ENCODE results near the gene RPH3AL.
"Not testable (repeated sequence)": the region's sequence is repeated elsewhere in the genome, so short reads cannot be mapped to it uniquely, and the experiment has no call there.

RPH3AL gene

GRCh38 chr17:260944-261343 is 91.7 kb downstream of the RPH3AL start:
- no peak for DNase-seq (ENCODE audit: low read depth)

- DNase-seq (ENCODE audit: low read depth): no peak
Observed at GRCh38 chr17:260031-260791, 92.4 kb downstream of the RPH3AL start.

DNA sequence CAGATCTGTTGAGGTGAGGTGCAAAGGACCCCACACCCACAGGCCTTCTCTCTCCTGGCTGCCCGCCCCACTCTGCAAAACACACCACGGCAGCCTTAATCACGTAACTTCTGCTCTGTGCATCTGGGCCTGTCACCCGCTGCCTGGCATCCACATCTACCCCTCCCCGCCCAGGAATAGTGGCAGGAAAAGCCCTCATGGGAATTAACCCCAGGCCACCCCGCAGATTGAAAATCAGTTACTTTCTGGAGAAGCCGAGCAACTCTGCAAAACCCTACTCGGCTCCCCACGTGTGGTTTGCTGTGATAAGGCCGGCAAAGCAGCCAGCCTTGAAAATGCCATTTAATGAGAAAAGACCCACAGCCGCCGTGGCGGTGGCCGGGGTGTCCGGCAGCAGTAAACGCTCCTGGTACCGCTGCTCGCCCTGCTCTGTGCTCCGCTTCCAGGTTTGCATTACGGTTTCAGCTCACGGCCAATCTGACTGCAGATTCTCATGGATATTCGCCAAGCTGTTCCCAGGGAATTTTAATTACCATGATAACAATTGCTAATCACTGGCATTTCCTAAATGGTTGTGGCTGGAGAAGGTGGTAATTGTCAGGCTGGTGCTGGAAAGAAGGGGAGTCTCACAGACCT is 93.1 kb downstream of the RPH3AL start:
- no peak for DNase-seq (ENCODE audit: low read depth)

DNA sequence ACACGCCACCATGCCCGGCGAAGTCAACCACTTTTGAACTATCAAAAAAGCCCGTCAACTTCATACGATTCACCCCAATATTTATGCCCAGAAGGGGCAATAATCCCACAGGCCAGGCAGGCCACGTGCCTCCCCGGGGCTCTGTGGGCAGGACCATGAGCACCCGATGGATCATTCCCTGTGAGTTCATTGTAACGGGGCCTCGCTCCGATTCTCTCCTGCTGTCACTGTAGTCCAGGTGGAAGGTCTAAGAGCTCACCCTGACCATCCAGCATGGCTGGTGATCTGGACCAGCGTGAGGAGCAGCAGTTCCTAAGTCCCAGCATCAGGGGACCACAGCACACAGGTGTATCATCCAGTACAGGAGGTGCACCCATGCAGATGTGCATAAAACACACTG is 93.7 kb downstream of the RPH3AL start:
- DNase-seq (ENCODE audit: low read depth): no peak

DNA sequence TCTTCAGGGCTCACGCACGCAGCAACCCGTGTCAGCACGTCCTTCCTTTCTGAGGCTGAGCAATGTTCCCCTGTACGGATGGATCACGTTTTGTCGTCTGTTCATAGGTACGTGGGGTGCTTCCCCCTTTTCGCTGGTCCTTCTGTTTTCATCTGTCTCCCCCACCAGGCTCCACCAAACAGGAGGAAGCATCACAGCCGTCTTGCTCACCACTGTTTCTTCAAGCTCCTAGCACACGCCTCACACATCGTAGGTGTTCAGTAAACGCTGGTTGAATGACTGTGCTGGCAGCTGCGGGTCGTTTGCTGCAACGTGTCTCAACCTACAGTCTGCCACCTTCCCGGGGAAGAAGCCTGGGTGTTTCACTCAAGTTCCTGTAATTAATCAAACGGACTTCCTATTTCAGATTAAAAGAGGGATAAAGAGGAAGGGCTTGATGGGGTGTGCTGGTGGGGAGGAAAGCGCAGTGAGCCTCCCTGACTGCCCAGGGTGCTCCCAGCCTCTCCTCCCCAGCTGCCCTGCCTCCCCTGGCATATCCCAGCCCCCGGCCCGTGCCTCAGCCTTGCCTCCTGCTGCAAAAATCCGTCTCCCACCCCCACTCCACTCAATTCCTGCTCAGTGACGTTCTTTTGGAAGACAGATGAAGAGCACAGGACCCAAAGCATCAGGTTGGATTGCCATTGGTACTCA is 94.4 kb downstream of the RPH3AL start:
- no peak for DNase-seq (ENCODE audit: low read depth)

- DNase-seq (ENCODE audit: low read depth): no peak
Observed at GRCh38 chr17:253091-253846, 99.3 kb downstream of the RPH3AL start.

GRCh38 chr17:252456-252855 is 100.2 kb downstream of the RPH3AL start:
- no peak for DNase-seq (ENCODE audit: low read depth)

DNA sequence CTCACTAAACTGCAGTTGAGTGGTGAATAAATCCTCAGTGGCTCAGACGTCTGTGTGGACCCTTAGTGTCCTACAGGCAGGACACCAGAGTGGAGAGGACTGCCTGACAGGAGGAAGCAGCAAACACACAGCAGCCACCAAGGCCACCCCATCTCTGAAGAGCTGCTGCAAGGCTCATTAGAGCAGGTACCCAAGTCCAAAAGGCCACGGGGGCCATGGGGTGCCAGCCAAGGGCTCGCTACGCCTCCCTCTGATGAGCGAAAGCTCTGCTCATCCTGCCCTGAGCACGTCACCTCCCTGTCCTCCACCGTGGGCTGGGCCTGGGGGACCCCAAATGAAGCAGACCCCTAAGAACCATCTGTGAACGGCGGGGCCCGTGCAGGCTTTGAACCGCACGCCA is 101.1 kb downstream of the RPH3AL start:
- DNase-seq (ENCODE audit: low read depth): no peak

- DNase-seq (ENCODE audit: low read depth): no peak
Observed at GRCh38 chr17:250487-251300, 101.9 kb downstream of the RPH3AL start.

DNA sequence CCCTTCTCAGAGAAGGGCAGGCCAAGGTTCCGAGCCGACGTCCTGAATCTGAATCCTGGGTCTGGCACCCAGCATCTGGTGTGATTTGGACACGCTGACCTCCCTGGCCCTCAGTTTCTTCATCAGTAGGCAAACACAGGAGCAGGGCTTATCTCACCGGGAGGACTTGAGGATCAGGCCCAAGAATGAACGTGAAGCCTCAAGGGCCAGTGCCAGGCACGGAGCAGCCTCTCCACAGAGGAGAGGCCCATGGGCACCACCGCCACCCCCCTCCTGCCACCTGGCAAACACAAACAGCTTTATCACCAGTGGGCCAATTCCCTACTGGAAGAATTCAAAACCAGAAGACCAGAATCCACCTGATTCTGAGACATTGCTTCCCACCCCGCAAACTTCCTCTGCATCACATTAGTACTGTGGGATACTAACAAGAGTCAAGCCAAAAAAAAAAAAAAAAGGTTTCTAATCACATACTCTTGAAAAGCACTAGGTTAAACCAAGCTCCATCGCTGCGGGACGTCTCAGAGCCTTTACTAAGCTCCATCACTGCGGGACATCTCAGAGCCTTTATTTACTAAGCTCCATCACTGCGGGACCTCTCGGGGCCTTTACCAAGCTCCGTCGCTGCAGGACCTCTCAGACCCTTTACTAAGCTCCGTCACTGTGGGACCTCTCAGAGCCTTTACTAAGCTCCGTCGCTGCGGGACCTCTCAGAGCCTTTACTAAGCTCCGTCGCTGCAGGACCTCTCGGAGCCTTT is 103.2 kb downstream of the RPH3AL start:
- no peak for DNase-seq (ENCODE audit: low read depth)

- no peak for DNase-seq (ENCODE audit: low read depth)
Observed at GRCh38 chr17:248337-249235, 104.0 kb downstream of the RPH3AL start.

GRCh38 chr17:247767-248166 is 104.8 kb downstream of the RPH3AL start:
- DNase-seq (ENCODE audit: low read depth): no peak

DNA sequence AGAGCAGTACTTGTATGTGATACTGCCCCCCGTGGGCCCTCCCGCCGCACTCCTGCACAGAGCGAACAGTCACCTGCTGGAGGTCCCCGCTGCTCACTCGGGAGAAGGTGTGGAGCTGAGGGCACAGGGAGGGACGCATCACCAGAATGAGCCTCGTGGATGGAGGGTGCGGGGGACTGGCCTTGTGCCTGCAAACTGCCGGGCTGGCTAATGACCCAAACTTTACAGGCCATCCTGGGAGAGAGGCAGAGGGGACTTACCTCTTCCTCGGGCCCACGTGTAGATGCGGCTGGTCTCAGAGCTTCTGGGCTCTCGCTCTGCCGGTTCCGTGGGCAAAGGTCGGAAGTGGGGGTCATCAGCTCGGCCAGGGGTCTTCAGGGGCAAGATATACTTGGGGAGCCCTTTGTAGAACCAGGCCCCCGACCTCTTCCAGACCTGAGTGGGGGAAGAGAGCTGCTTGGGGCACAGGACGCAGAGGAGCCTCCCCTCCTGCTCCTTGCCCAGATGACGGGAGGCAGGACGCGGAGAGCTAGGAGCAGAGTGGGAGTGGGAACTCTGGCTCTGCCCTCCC is 105.7 kb downstream of the RPH3AL start:
- DNase-seq (ENCODE audit: low read depth): no peak

GRCh38 chr17:246226-246625 is 106.4 kb downstream of the RPH3AL start:
- no peak for DNase-seq (ENCODE audit: low read depth)

DNA sequence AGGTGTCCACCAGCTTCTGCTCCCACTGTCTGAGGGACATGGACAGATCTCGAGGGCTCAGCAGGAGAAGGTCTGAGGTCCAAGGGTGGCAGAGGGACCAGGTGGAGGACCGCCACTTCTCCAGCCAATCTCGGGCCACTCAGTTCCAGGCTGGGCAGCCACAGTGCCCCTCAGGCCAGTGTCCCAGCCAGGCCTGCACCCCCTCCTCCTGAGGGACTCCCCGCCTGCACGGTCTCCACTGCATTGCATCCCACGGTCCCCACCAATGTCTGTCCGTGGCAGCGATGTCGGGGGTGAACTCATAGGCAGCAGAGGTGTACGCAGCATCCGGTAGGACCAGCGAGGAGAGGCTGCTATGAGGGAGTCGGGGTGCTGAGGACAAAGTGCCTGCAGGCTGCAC is 107.0 kb downstream of the RPH3AL start:
- DNase-seq (ENCODE audit: low read depth): no peak

- DNase-seq (ENCODE audit: low read depth): no peak
Observed at GRCh38 chr17:245020-245419, 107.6 kb downstream of the RPH3AL start.

- not testable (repeated sequence) for DNase-seq (ENCODE audit: low read depth)
Observed at GRCh38 chr17:243924-244323, 108.7 kb downstream of the RPH3AL start.

DNA sequence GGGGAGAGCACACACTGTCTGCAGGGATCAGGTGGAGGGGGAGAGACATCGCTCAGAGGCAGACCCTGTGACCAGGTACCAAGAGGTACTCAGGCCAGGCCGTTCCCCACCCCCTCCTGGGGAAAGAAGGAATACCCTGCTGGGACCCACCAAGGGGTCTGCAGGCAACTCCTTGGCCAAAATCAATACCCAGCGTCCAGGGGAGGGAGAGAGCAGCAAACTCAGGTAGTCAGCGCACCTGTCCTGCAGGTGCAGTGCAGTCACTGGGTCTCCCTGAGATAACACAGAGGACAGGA is 113.7 kb downstream of the RPH3AL start:
- no peak for DNase-seq (ENCODE audit: low read depth)

DNA sequence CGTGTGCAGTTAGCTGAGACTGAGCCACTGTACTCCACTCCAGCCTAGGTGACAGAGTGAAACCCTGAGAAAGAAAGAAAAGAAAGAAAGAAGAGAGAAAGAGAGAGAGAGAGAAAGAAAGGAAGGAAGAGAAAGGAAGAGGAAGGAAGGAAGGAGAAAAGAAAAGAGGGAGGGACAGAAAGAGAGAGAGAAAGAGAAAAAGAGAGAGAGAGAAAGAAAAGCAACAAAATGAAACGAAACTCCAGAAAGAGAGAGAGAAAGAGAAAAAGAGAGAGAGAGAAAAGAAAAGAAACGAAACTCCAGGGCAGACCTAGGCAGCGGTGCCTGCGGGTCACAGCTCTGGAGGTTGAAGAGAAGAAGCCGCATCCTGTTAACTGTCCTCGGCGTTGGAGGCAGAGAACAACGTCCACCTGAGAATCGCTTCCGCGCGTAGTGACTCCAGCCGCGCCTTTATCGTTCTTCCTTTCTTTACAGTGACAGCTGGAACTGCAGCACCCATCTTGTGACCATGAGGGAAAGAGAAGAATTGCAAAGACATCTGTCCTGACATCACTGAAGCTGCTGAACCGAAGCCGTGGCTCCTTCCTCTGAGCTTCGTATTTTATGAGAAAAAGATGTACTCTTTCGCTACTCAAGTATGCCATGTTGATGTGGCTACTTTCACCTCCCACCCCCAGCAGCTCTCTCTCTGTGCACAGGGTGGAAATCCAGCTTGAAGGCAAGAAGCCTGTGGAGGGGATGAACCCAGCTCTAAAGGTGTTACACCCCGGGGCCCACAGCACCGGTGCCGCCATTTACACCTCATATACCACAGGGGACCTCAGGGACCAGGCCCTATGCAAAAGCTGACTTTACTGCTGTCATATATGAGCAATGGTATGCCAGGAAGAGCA is 114.3 kb downstream of the RPH3AL start:
- no peak for DNase-seq (ENCODE audit: low read depth)
